GM21381 (cell line): ENCODE measurements around the gene FMN2.

Source experiments
- ATAC-seq: cut with Tn5 transposase; IDR thresholded peaks from one replicate; pipeline ENCODE4 v1.9.1; 2021; ENCODE audit warnings: mild to moderate bottlenecking, moderate library complexity; ENCODE audit not compliant: unreplicated experiment

The FMN2 gene

GRCh38 chr1:240515505-240515904, 423.8 kb downstream of the FMN2 start:
- ATAC-seq = no peak

GRCh38 chr1:240516069-240516468, 424.4 kb downstream of the FMN2 start:
- no peak for ATAC-seq

DNA sequence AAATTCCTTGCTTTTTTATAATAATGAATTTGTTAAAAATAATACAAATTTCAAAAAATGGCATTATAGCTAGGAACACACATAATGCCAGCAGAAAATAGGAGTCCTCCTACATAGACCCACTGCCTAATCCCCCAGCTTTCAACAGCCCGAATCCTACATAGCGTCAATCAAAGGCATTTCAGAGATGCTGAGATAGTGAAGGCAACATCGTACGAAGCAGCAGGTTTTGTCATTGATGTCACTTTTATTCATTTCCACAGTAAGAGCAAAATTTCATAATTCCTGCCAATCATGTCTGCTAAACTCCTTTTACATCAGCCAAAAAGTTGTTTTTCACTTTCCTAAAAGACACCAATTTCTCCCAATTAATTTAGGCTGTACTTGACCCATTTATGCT, 426.2 kb downstream of the FMN2 start:
- ATAC-seq = no peak

GRCh38 chr1:240522122-240522822, 430.6 kb downstream of the FMN2 start:
- no peak for ATAC-seq

DNA sequence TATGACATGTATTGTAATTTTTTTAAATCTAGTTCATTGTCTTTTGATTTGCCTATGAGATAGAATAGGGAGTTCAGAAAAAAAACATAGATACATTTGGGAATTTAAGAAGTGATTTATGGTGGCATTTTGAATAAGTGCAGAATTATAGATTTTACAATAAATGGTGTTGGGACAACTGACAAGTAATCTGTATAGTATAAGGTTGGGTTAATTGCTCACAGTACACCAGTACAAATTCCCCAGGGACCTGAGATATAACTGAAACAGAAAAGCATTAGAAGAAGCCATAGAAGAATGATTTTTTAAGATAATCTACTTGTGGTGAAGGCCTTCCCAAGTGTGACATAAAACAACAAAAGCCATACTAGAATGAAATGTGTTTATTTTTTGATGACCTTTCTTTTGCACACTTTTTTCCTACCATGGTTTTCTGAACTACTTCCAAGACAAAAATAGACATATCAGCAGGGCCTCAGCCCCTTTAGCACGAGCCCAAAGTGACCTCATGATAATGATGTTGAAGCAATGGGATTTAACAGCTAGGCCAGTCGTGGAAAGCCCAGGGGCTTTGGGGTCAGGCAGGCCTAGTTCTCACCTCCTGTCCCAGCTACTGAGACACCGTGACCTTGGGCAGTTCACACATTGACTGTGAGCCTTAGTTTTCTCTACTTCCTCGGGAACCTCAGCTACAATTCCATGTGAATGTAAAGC, 432.8 kb downstream of the FMN2 start:
- no peak for ATAC-seq
